HG02870 (cell line): ENCODE measurements around the gene PCDHA1.
"Not testable (repeated sequence)": the region's sequence is repeated elsewhere in the genome, so short reads cannot be mapped to it uniquely, and the experiment has no call there.

Source experiments
- ATAC-seq: cut with Tn5 transposase; IDR thresholded peaks from one replicate; pipeline ENCODE4 v1.9.1; 2021; ENCODE audit warnings: mild to moderate bottlenecking, moderate library complexity; ENCODE audit not compliant: unreplicated experiment

The PCDHA1 gene

DNA sequence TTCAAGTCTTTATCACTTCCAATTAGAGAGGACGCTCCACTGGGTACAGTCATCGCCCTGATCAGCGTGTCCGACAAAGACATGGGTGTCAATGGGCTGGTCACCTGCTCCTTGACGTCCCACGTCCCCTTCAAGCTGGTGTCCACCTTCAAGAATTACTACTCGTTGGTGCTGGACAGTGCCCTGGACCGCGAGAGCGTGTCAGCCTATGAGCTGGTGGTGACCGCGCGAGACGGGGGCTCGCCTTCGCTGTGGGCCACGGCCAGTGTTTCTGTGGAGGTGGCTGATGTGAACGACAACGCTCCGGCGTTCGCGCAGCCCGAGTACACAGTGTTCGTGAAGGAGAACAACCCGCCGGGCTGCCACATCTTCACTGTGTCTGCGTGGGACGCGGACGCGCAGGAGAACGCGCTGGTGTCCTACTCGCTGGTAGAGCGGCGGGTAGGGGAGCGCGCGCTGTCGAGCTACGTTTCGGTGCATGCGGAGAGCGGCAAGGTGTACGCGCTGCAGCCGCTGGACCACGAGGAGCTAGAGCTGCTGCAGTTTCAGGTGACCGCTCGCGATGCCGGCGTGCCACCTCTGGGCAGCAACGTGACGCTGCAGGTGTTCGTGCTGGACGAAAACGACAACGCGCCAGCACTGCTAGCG, 22.4 kb downstream of the PCDHA1 start:
- ATAC-seq: not testable (repeated sequence)

DNA sequence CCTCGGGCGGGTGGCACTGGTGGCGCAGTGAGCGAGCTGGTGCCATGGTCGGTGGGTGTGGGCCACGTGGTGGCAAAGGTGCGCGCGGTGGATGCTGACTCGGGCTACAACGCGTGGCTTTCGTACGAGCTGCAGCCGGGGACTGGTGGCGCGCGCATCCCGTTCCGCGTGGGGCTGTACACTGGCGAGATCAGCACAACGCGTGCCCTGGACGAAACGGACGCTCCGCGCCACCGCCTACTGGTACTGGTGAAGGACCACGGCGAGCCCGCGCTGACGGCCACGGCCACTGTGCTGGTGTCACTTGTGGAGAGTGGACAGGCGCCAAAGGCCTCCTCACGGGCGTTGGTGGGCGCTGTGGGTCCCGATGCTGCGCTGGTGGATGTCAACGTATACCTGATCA, 22.9 kb downstream of the PCDHA1 start:
- ATAC-seq: no peak

DNA sequence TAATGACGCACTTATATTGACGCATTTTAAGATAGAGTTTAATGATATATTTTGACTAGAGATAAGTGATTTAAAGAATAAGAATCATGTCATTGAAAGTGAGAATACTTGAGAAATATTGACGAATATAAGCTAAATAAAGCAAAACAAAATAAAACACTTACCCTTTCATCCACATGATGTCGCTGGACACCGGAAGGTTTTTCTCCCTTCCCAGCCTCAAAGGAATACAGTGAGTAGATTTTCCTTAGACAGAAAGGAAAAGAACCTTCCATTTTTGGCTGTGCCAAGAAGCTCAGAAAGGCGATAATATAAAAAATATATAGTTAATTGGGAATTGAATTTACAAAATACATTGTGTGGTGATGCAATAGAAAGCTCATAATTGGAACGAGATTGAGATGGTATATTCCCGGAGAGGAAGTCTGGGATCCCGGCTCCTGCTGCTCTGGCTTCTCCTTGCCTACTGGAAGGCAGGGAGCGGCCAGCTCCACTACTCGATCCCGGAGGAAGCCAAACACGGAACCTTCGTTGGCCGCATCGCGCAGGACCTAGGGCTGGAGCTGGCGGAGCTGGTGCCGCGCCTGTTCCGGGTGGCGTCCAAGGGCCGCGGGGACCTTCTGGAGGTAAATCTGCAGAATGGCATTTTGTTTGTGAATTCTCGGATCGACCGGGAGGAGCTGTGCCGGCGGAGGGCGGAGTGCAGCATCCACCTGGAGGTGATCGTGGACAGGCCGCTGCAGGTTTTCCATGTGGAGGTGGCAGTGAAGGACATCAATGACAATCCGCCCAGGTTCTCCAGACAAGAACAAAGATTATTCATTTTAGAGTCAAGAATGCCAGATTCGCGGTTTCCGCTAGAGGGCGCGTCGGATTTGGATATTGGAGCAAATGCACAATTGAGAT, 35.7 kb downstream of the PCDHA1 start, which contains the start of gene PCDHA5:
TSS of gene PCDHA5 (plus strand) at position 239 of the 906 bp plus-strand sequence.
- ATAC-seq: no peak

DNA sequence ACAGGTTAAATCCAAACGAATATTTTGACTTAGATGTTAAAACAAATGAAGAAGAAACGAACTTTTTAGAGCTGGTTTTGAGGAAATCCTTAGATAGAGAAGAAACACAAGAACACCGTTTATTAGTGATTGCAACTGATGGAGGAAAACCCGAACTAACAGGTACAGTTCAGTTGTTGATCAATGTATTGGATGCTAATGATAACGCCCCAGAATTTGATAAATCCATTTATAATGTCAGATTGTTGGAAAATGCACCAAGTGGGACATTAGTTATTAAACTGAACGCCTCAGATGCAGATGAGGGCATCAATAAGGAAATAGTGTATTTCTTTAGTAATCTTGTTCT, 36.3 kb downstream of the PCDHA1 start:
- ATAC-seq: no peak

DNA sequence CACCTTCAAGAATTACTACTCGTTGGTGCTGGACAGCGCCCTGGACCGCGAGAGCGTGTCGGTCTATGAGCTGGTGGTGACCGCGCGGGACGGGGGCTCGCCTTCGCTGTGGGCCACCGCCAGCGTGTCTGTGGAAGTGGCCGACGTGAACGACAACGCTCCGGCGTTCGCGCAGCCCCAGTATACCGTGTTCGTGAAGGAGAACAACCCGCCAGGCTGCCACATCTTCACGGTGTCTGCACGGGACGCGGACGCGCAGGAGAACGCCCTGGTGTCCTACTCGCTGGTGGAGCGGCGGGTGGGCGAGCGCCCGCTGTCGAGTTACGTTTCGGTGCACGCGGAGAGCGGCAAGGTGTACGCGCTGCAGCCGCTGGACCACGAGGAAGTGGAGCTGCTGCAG, 37.0 kb downstream of the PCDHA1 start:
- ATAC-seq: not testable (repeated sequence)

DNA sequence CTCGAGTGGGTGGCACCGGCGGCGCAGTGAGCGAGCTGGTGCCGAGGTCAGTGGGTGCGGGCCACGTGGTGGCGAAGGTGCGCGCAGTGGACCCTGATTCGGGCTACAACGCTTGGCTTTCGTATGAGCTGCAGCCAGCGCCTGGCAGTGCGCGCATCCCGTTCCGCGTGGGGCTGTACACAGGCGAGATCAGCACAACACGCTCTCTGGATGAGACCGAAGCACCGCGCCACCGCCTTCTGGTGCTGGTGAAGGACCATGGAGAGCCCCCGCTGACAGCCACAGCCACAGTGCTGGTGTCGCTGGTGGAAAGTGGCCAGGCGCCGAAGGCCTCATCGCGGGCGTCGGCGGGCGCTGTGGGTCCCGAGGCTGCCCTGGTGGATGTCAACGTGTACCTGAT, 37.5 kb downstream of the PCDHA1 start:
- ATAC-seq: no peak

DNA sequence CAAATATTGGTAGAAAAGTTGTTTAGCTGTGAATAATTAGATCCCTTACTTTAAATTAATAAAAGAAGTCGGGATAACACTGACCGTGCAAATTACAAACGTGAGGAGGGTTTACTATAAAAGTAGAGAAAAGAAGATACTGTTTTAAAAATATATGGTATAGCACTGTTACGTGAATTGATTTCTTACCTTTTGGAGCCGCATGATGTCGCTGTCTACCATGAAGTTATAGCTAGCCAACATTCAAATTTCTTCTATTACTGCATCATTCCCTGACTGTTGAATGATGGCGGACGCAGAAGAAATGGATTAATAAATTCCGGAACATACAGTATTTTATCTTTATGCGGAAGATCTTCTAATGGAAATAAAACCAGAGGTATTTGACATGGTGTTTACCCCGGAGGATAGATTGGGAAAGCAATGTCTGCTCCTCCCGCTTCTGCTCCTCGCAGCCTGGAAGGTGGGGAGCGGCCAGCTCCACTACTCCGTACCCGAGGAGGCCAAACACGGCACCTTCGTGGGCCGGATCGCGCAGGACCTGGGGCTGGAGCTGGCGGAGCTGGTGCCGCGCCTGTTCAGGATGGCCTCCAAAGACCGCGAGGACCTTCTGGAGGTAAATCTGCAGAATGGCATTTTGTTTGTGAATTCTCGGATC, 41.9 kb downstream of the PCDHA1 start, which contains the start of gene PCDHA6:
TSS of gene PCDHA6 (plus strand) at position 257 of the 658 bp plus-strand sequence. CDS start at position 389, 132 bp downstream.
- ATAC-seq: no peak

DNA sequence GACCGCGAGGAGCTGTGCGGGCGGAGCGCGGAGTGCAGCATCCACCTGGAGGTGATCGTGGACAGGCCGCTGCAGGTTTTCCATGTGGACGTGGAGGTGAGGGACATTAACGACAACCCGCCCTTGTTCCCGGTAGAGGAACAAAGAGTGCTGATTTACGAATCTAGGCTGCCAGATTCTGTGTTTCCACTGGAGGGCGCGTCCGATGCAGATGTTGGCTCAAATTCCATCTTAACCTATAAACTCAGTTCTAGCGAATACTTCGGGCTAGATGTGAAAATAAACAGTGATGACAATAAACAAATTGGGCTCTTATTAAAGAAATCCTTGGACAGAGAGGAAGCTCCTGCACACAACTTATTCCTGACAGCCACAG, 42.4 kb downstream of the PCDHA1 start:
- no peak for ATAC-seq

DNA sequence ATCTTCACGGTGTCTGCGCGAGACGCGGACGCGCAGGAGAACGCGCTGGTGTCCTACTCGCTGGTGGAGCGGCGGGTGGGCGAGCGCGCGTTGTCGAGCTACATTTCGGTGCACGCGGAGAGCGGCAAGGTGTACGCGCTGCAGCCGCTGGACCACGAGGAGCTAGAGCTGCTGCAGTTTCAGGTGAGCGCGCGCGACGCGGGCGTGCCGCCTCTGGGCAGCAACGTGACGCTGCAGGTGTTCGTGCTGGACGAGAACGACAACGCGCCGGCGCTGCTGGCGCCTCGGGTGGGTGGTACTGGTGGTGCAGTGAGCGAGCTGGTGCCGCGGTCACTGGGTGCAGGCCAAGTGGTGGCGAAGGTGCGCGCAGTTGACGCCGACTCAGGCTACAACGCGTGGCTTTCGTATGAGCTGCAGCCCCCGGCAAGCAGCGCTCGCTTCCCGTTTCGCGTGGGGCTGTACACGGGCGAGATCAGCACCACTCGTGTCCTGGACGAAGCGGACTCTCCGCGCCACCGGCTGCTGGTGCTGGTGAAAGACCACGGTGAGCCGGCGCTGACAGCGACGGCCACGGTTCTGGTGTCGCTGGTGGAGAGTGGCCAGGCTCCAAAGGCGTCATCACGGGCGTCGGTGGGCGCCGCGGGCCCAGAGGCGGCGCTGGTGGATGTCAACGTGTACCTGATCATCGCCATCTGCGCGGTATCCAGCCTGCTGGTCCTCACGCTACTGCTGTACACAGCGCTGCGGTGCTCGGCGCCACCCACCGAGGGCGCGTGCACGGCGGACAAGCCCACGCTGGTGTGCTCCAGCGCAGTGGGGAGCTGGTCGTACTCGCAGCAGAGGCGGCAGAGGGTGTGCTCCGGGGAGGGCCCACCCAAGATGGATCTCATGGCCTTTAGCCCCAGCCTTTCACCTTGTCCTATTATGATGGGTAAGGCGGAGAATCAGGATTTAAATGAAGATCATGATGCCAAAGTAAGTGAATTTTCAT, 43.9 kb downstream of the PCDHA1 start:
- ATAC-seq: not testable (repeated sequence)

DNA sequence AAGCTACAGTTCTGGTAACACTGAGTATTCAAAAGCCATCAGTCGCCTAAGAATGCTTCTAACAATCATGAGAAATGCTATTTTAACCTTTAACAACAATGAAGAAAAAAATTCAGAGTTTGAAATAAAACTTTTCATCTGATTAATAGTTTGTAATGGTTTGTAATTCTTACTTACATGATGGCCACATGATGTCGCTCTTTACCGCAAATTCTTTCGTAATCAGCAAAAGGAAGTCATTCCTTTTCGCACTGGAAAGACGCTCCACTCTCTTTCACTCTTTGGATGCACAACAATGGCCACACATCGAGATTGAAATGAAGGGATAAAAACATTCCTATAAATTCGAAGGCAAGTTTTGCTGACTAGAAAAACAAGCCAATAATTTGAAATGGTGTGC, 48.1 kb downstream of the PCDHA1 start, which contains the start of gene PCDHA7:
TSS of gene PCDHA7 (plus strand) at position 277 of the 400 bp plus-strand sequence. CDS start at position 392, 115 bp downstream.
- no peak for ATAC-seq

DNA sequence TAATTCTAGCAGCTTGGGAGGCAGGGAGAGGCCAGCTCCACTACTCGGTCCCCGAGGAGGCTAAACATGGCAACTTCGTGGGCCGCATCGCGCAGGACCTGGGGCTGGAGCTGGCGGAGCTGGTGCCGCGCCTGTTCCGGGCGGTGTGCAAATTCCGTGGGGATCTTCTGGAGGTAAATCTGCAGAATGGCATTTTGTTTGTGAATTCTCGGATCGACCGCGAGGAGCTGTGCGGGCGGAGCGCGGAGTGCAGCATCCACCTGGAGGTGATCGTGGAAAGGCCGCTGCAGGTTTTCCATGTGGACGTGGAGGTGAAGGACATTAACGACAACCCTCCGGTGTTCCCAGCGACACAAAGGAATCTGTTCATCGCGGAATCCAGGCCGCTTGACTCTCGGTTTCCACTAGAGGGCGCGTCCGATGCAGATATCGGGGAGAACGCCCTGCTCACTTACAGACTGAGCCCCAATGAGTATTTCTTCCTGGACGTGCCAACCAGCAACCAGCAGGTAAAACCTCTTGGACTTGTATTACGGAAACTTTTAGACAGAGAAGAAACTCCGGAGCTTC, 48.6 kb downstream of the PCDHA1 start:
- ATAC-seq: not testable (repeated sequence)

DNA sequence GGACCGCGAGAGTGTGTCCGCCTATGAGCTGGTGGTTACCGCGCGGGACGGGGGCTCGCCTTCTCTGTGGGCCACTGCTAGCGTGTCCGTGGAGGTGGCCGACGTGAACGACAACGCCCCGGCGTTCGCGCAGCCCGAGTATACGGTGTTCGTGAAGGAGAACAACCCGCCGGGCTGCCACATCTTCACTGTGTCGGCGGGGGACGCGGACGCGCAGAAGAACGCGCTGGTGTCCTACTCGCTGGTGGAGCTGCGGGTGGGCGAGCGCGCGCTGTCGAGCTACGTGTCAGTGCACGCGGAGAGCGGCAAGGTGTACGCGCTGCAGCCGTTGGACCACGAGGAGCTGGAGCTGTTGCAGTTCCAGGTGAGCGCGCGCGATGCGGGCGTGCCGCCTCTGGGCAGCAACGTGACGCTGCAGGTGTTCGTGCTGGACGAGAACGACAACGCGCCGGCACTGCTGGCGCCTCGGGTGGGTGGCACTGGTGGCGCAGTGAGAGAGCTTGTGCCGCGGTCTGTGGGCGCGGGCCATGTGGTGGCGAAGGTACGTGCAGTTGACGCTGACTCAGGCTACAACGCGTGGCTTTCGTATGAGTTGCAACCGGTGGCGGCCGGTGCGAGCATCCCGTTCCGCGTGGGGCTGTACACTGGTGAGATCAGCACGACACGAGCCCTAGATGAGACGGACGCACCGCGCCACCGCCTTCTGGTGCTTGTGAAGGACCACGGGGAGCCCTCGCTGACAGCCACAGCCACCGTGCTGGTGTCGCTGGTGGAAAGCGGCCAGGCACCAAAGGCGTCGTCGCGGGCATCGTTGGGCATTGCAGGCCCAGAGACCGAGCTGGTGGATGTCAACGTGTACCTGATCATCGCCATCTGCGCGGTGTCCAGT, 49.9 kb downstream of the PCDHA1 start:
- no peak for ATAC-seq

DNA sequence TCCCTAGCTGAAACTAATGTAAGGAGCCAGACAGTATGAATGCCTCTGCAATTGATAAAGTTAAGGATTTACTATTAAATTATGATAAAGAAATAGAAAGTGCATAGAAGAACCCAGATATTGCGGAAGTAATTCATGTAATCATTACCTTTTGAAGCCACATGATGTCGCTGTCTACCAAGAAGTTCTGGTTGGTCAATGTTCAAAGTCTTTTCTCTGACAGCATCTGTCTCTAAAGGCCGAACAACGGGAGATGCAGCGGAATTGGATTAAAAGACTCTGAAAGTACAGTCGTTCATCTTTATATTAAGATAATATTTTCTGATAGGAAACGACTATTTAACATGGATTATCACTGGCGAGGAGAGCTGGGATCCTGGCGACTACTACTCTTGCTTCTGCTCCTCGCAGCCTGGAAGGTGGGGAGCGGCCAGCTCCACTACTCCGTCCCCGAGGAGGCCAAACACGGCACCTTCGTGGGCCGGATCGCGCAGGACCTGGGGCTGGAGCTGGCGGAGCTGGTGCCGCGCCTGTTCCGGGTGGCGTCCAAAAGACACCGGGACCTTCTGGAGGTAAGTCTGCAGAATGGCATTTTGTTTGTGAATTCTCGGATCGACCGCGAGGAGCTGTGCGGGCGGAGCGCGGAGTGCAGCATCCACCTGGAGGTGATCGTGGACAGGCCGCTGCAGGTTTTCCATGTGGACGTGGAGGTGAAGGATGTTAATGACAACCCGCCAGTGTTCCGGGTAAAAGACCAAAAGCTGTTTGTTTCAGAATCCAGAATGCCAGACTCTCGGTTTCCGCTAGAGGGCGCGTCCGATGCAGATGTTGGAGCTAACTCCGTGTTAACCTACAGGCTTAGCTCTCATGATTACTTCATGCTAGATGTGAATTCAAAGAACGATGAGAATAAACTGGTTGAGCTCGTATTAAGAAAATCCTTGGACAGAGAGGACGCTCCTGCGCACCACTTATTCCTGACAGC, 55.3 kb downstream of the PCDHA1 start, which contains the start of gene PCDHA8:
TSS of gene PCDHA8 (plus strand) at position 210 of the 985 bp plus-strand sequence. CDS start at position 345, 135 bp downstream.
- ATAC-seq: no peak

DNA sequence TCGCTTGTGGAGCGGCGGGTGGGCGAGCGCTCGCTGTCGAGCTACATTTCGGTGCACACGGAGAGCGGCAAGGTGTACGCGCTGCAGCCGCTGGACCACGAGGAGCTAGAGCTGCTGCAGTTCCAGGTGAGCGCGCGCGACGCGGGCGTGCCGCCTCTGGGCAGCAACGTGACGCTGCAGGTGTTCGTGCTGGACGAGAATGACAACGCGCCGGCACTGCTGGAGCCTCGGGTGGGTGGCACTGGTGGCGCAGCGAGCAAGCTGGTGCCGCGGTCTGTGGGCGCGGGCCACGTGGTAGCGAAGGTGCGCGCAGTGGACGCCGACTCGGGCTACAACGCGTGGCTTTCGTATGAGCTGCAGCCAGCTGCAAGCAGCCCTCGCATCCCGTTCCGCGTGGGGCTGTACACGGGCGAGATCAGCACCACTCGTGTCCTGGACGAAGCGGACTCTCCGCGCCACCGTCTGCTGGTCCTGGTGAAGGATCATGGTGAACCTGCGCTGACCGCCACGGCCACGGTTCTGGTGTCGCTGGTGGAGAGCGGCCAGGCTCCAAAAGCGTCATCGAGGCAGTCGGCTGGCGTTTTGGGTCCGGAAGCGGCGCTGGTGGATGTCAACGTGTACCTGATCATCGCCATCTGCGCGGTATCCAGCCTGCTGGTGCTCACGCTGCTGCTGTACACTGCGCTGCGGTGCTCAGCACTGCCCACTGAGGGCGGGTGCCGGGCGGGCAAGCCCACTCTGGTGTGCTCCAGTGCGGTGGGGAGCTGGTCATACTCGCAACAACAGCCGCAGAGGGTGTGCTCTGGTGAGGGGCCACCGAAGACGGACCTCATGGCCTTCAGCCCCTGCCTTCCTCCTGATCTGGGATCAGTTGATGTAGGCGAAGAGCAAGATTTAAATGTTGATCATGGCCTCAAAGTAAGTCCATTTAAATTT, 57.1 kb downstream of the PCDHA1 start:
- ATAC-seq: no peak

DNA sequence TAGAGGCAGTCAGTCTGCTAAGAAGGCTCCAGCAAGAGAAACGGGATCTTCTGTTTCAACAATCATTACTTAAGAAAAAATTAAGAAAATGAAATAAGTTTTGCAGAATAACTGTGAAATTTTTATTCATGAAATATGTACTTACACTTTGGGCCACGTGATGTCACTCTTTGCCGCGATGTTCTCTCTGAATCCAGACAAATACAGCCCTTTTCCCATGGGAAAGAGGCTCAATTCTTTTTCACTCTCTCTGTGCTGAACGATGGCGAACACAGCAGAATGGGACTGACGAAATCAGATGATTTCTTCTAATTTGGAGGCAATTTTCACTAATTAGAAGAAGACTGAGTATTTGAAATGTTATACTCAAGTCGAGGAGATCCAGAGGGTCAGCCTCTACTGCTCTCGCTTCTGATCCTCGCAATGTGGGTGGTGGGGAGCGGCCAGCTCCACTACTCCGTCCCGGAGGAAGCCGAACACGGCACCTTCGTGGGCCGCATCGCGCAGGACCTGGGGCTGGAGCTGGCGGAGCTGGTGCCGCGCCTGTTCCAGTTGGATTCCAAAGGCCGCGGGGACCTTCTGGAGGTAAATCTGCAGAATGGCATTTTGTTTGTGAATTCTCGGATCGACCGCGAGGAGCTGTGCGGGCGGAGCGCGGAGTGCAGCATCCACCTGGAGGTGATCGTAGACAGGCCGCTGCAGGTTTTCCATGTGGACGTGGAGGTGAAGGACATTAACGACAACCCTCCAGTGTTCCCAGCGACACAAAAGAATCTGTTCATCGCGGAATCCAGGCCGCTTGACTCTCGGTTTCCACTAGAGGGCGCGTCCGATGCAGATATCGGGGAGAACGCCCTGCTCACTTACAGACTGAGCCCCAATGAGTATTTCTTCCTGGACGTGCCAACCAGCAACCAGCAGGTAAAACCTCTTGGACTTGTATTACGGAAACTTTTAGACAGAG, 62.5 kb downstream of the PCDHA1 start, which contains the start of gene PCDHA9:
TSS of gene PCDHA9 (plus strand) at position 244 of the 964 bp plus-strand sequence. CDS start at position 358, 114 bp downstream.
- not testable (repeated sequence) for ATAC-seq
